ENCODE measurements around the gene RPGRIP1L.
A peak's percentile ranks its signal among the peaks of the same experiment; 100 is the strongest.
"Not testable (repeated sequence)": the region's sequence is repeated elsewhere in the genome, so short reads cannot be mapped to it uniquely, and the experiment has no call there.

Gene RPGRIP1L

GRCh38 chr16:53714205-53715022 is 10.8 kb upstream of the RPGRIP1L start:
- H3K4me3 ChIP-seq = no peak overlapping the region
- H3K27ac ChIP-seq = peak overlapping the region in 17 of 21 experiments; percentile 5 to 80 (median 50)

GRCh38 chr16:53713403-53714204 is 9.9 kb upstream of the RPGRIP1L start:
- Histone ChIP-seq H3K27ac (peak overlapping the region in 13 of 21 experiments; percentile 5 to 80 (median 49)), H3K4me3 (no peak overlapping the region)

GRCh38 chr16:53712065-53712464 is 8.4 kb upstream of the RPGRIP1L start:
- no peak overlapping the region for H3K4me3 ChIP-seq
- H3K27ac ChIP-seq = no peak overlapping the region

- H3K4me3 ChIP-seq = no peak overlapping the region
Measured at GRCh38 chr16:53711390-53711789, 7.7 kb upstream of the RPGRIP1L start.

GRCh38 chr16:53708490-53708889 is 4.8 kb upstream of the RPGRIP1L start:
- Histone ChIP-seq H3K4me3 (no peak overlapping the region), H3K27ac (no peak overlapping the region)

More at GRCh38 chr16:53711390-53711789, 7.7 kb upstream of the RPGRIP1L start:
- H3K27ac ChIP-seq = no peak overlapping the region

- no peak overlapping the region for H3K27ac ChIP-seq
- H3K4me3 ChIP-seq = no peak overlapping the region
Measured at GRCh38 chr16:53707671-53708070, 4.0 kb upstream of the RPGRIP1L start.

GRCh38 chr16:53704445-53704813 is 770 bp upstream of the RPGRIP1L start:
- Histone ChIP-seq H3K4me3 (peak overlapping the region; percentile 53 to 88 (median 57)), H3K27ac (peak overlapping the region in 19 of 21 experiments; percentile 31 to 91 (median 73))

- not testable (repeated sequence) for H3K27ac ChIP-seq, H3K4me3 ChIP-seq
Measured at GRCh38 chr16:53698271-53698670, 5.4 kb downstream of the RPGRIP1L start.

GRCh38 chr16:53695070-53695469 is 8.6 kb downstream of the RPGRIP1L start:
- Histone ChIP-seq H3K27ac (no peak overlapping the region), H3K4me3 (no peak overlapping the region)

GRCh38 chr16:53693320-53693719 is 10.3 kb downstream of the RPGRIP1L start:
- H3K4me3 ChIP-seq = no peak overlapping the region
- H3K27ac ChIP-seq = no peak overlapping the region

GRCh38 chr16:53692146-53692545 is 11.5 kb downstream of the RPGRIP1L start:
- Histone ChIP-seq H3K27ac (no peak overlapping the region), H3K4me3 (no peak overlapping the region)

GRCh38 chr16:53690771-53691170 is 12.9 kb downstream of the RPGRIP1L start:
- Histone ChIP-seq H3K27ac (no peak overlapping the region), H3K4me3 (no peak overlapping the region)

- Histone ChIP-seq H3K4me3 (no peak overlapping the region), H3K27ac (no peak overlapping the region)
Measured at GRCh38 chr16:53689636-53690035, 14.0 kb downstream of the RPGRIP1L start.

GRCh38 chr16:53686710-53687109 is 16.9 kb downstream of the RPGRIP1L start:
- no peak overlapping the region for H3K27ac ChIP-seq
- no peak overlapping the region for H3K4me3 ChIP-seq

GRCh38 chr16:53685334-53685733 is 18.3 kb downstream of the RPGRIP1L start:
- H3K4me3 ChIP-seq, H3K27ac ChIP-seq: not testable (repeated sequence)

- H3K4me3 ChIP-seq = no peak overlapping the region
Measured at GRCh38 chr16:53681354-53681753, 22.3 kb downstream of the RPGRIP1L start.

GRCh38 chr16:53680756-53681155 is 22.9 kb downstream of the RPGRIP1L start:
- peak overlapping the region in 1 of 21 experiments; percentile 5 for H3K27ac ChIP-seq
- H3K4me3 ChIP-seq = no peak overlapping the region

More at GRCh38 chr16:53681354-53681753, 22.3 kb downstream of the RPGRIP1L start:
- H3K27ac ChIP-seq = peak overlapping the region in 1 of 21 experiments; percentile 5

GRCh38 chr16:53678756-53679343 is 24.8 kb downstream of the RPGRIP1L start:
- H3K27ac ChIP-seq = no peak overlapping the region
- no peak overlapping the region for H3K4me3 ChIP-seq

GRCh38 chr16:53678155-53678554 is 25.5 kb downstream of the RPGRIP1L start:
- Histone ChIP-seq H3K4me3 (no peak overlapping the region), H3K27ac (no peak overlapping the region)

- H3K4me3 ChIP-seq = no peak overlapping the region
Measured at GRCh38 chr16:53673189-53673588, 30.5 kb downstream of the RPGRIP1L start.

More at GRCh38 chr16:53673189-53673588, 30.5 kb downstream of the RPGRIP1L start:
- peak overlapping the region in 3 of 21 experiments; percentile 41 to 71 (median 42) for H3K27ac ChIP-seq
